Astrocyte (in vitro differentiated cells and primary cell): ENCODE results near the gene RMND5A. TPM values are rescaled to one million over a fixed set of nuclear protein-coding genes. Genes with fewer than 3 reads are reported as not detected.

Experiments
- DNase-seq: peaks from one replicate; pipeline ENCODE4 v3.0.0-alpha.2; 2010; ENCODE audit warnings: low read depth
- FAIRE-seq: peaks from 2 replicates; lab custom pipeline; 2011; peaks lifted over from hg19 to GRCh38; lab: Jason Lieb, UNC
- H2AFZ ChIP-seq: 2 replicates; pipeline ENCODE4 v1.6.0; 2012; ENCODE audit warnings: low read depth, low read length, inconsistent platforms
- H3K27ac ChIP-seq: 2 replicates; pipeline ENCODE4 v1.5.1; 2011; ENCODE audit warnings: low read depth, low read length, inconsistent platforms
- H3K27me3 ChIP-seq: 2 replicates; pipeline ENCODE4 v1.6.0; 2011; ENCODE audit warnings: low read length, inconsistent platforms; ENCODE audit not compliant: insufficient read depth
- H3K36me3 ChIP-seq: 2 replicates; pipeline ENCODE4 v1.5.1; 2011; ENCODE audit warnings: low read length, inconsistent platforms; ENCODE audit not compliant: insufficient read depth
- H3K4me1 ChIP-seq: 2 replicates; pipeline ENCODE4 v1.5.1; 2011; ENCODE audit warnings: low read length, inconsistent platforms; ENCODE audit not compliant: insufficient read depth
- H3K4me2 ChIP-seq: 2 replicates; pipeline ENCODE4 v1.6.0; 2012; ENCODE audit warnings: low read length, inconsistent platforms
- H3K4me3 ChIP-seq: 2 replicates; pipeline ENCODE4 v1.5.1; 2011; ENCODE audit warnings: low read depth, mild to moderate bottlenecking, low read length, inconsistent platforms; ENCODE audit not compliant: insufficient read depth
- H3K79me2 ChIP-seq: 2 replicates; pipeline ENCODE4 v1.6.0; 2012; ENCODE audit warnings: mild to moderate bottlenecking, low read length, inconsistent platforms; ENCODE audit not compliant: insufficient read depth
- H3K9ac ChIP-seq: 2 replicates; pipeline ENCODE4 v1.6.0; 2012; ENCODE audit warnings: mild to moderate bottlenecking, low read length, inconsistent platforms
- H3K9me3 ChIP-seq: 2 replicates; pipeline ENCODE4 v1.5.1; 2012; ENCODE audit warnings: low read depth, mild to moderate bottlenecking, low read length, inconsistent platforms; ENCODE audit not compliant: insufficient read depth
- H4K20me1 ChIP-seq: 2 replicates; pipeline ENCODE4 v1.6.0; 2012; ENCODE audit warnings: low read length, inconsistent platforms; ENCODE audit not compliant: insufficient read depth
- H3K27ac Mint-ChIP-seq: one replicate; pipeline ENCODE4 v1.8.0; 2021; ENCODE audit warnings: mild to moderate bottlenecking, mixed read lengths; ENCODE audit not compliant: unreplicated experiment
- H3K27me3 Mint-ChIP-seq: one replicate; pipeline ENCODE4 v1.8.0; 2021; ENCODE audit warnings: low read depth, mixed read lengths; ENCODE audit not compliant: unreplicated experiment
- H3K36me3 Mint-ChIP-seq: one replicate; pipeline ENCODE4 v1.8.0; 2021; ENCODE audit warnings: low read depth, mixed read lengths; ENCODE audit not compliant: unreplicated experiment
- H3K4me1 Mint-ChIP-seq: one replicate; pipeline ENCODE4 v1.8.0; 2021; ENCODE audit warnings: low read depth, mixed read lengths; ENCODE audit not compliant: unreplicated experiment
- H3K4me3 Mint-ChIP-seq: one replicate; pipeline ENCODE4 v1.8.0; 2021; ENCODE audit warnings: mild to moderate bottlenecking, moderate library complexity, mixed read lengths; ENCODE audit not compliant: unreplicated experiment
- H3K9me3 Mint-ChIP-seq: one replicate; pipeline ENCODE4 v1.8.0; 2021; ENCODE audit warnings: mild to moderate bottlenecking, mixed read lengths; ENCODE audit not compliant: unreplicated experiment
- CTCF ChIP-seq: IDR thresholded peaks from 2 replicates; pipeline ENCODE4 v1.5.1; 2011; ENCODE audit warnings: low read depth, mild to moderate bottlenecking, inconsistent platforms, low read length, moderate library complexity; ENCODE audit not compliant: insufficient read depth
- EZH2 ChIP-seq: IDR thresholded peaks from 2 replicates; pipeline ENCODE4 v1.6.1; 2012; ENCODE audit warnings: mild to moderate bottlenecking, low read length, inconsistent platforms; ENCODE audit not compliant: insufficient read depth
- total RNA-seq: library from RNA; stranded (reverse); gene quantifications from 2 replicates; pipeline ENCODE4 v1.2.1, GENCODE V29; 2021

RMND5A gene
- total RNA-seq, 1 donor from 2014 or later = 33.6 TPM

- DNase-seq (no peak), FAIRE-seq (no peak)
- H3K9me3 Mint-ChIP-seq = peaks cover 11% of the 10 kb centered on the region
- no peak overlapping the region for H3K4me3 Mint-ChIP-seq
- Histone ChIP-seq H3K4me1 (no peaks in the 10 kb centered on the region), H3K36me3 (no peaks in the 10 kb centered on the region), H3K4me2 (no peak overlapping the region), H2AFZ (no peak overlapping the region), H3K4me3 (no peak overlapping the region), H3K79me2 (no peaks in the 10 kb centered on the region), H3K27me3 (peaks cover 1% of the 10 kb centered on the region), H3K9ac (no peak overlapping the region), H3K9me3 (peaks cover 11% of the 10 kb centered on the region), H3K27ac (no peak overlapping the region), H4K20me1 (no peaks in the 10 kb centered on the region)
- H3K27me3 Mint-ChIP-seq = peaks cover under 1% of the 10 kb centered on the region
- no peak overlapping the region for H3K27ac Mint-ChIP-seq
- H3K36me3 Mint-ChIP-seq = peaks cover 5% of the 10 kb centered on the region
- TF ChIP-seq EZH2 = no peak
- no peak for TF ChIP-seq CTCF
- no peaks in the 10 kb centered on the region for H3K4me1 Mint-ChIP-seq
Observed at GRCh38 chr2:86800856-86801567, 80.9 kb downstream of the RMND5A start.

GRCh38 chr2:86806059-86806857 lies 86.2 kb downstream of the RMND5A start:
- Mint-ChIP-seq H3K9me3 (no peaks in the 10 kb centered on the region), H3K27ac (no peak overlapping the region), H3K4me3 (peak overlapping the region; percentile 50), H3K36me3 (no peaks in the 10 kb centered on the region), H3K27me3 (peaks cover 17% of the 10 kb centered on the region), H3K4me1 (no peaks in the 10 kb centered on the region)
- Histone ChIP-seq H3K9ac (no peak overlapping the region), H2AFZ (no peak overlapping the region), H3K9me3 (no peaks in the 10 kb centered on the region), H3K79me2 (no peaks in the 10 kb centered on the region), H3K27me3 (peaks cover 24% of the 10 kb centered on the region), H3K4me1 (peaks cover 14% of the 10 kb centered on the region), H4K20me1 (no peaks in the 10 kb centered on the region), H3K4me3 (no peak overlapping the region), H3K27ac (no peak overlapping the region), H3K36me3 (no peaks in the 10 kb centered on the region), H3K4me2 (no peak overlapping the region)
- no peak for FAIRE-seq
- TF ChIP-seq CTCF (no peak), EZH2 (no peak)
- no peak for DNase-seq

- Histone ChIP-seq H2AFZ (peak overlapping the region; percentile 87), H3K9ac (no peak overlapping the region), H3K36me3 (no peaks in the 10 kb centered on the region), H4K20me1 (no peaks in the 10 kb centered on the region), H3K4me2 (peak overlapping the region; percentile 95), H3K9me3 (no peaks in the 10 kb centered on the region), H3K27ac (no peak overlapping the region), H3K27me3 (peaks cover 32% of the 10 kb centered on the region), H3K79me2 (no peaks in the 10 kb centered on the region), H3K4me1 (peaks cover 14% of the 10 kb centered on the region), H3K4me3 (peak overlapping the region; percentile 51)
- no peak for TF ChIP-seq CTCF
- TF ChIP-seq EZH2 = no peak
- Mint-ChIP-seq H3K9me3 (no peaks in the 10 kb centered on the region), H3K4me1 (no peaks in the 10 kb centered on the region), H3K4me3 (peak overlapping the region; percentile 89), H3K36me3 (no peaks in the 10 kb centered on the region), H3K27me3 (peaks cover 17% of the 10 kb centered on the region), H3K27ac (no peak overlapping the region)
- DNase-seq (no peak), FAIRE-seq (no peak)
Observed at GRCh38 chr2:86807133-86807467, 87.0 kb downstream of the RMND5A start.
